ENCODE data around the gene SIRT4. TPM values are rescaled to one million over a fixed set of nuclear protein-coding genes. Genes with fewer than 3 reads are reported as not detected.

Gene SIRT4
- total and polyA plus RNA-seq, 2 of the 4 experiments (the other 2 are of a cell fraction): 0.87 to 2.0 TPM

- ATAC-seq (ENCODE audit: low read depth) (peak; percentile 2), DNase-seq (no peak)
- peak overlapping the region; percentile 7; the same call in 1 of the 2 replicates for H3K56ac ChIP-seq (ENCODE audit: extremely low read depth, insufficient read depth, low read length)
- in situ Hi-C loops (cut with MboI; ENCODE audit: low sequenced_read_pairs) (no loop called here), dilution Hi-C loops (cut with HindIII; ENCODE audit: low sequenced_read_pairs, unreplicated experiment) (no loop called here), intact Hi-C loops (cut with micrococcal nuclease) (no loop called here)
- no peaks in the 10 kb centered on the region for H3K27me3 ChIP-seq (ENCODE audit: control insufficient read depth, insufficient read depth, low read length)
- peak overlapping the region; percentile 54 for H3K14ac ChIP-seq (replicated peaks; ENCODE audit: low read depth, low read length)
- H3K9me3 ChIP-seq (ENCODE audit: control insufficient read depth, insufficient read depth, low read length): no peaks in the 10 kb centered on the region
- peak overlapping the region; percentile 98 for H3K9ac ChIP-seq (ENCODE audit: low read depth, low read length)
- peak overlapping the region in 1 of 2 experiments; percentile 20; a peak in 1 of 4 replicates for H4K8ac ChIP-seq (ENCODE audit: low read depth in 2 of 2, low read length in 2 of 2)
- no peak overlapping the region for H2AK9ac ChIP-seq (replicated peaks; ENCODE audit: low read depth, low read length, poor library complexity)
- H2BK15ac ChIP-seq (ENCODE audit: low read depth, low read length): no peak overlapping the region
- no peak overlapping the region for H2AK5ac ChIP-seq (ENCODE audit: low read depth, low read length)
- H4K91ac ChIP-seq (ENCODE audit: insufficient read depth, low read depth, low read length): no peak overlapping the region
- peaks cover 20% of the 10 kb centered on the region for H4K20me1 ChIP-seq (ENCODE audit: insufficient read depth, low read length)
- H3K4me1 ChIP-seq (ENCODE audit: control insufficient read depth, insufficient read depth, low read length): 0 out of 2 replicates have a peak, but pooled peaks cover 5% of the 10 kb centered on the region
- H2BK20ac ChIP-seq (ENCODE audit: low read depth, low read length): no peak overlapping the region; the same call in 1 of the 2 replicates
- H3K4me2 ChIP-seq (ENCODE audit: low read depth, low read length): peak overlapping the region; percentile 84
- no peaks in the 10 kb centered on the region for H3K36me3 ChIP-seq (ENCODE audit: control insufficient read depth, insufficient read depth, low read length)
- H3K23ac ChIP-seq (ENCODE audit: low read depth, low read length): peak overlapping the region; percentile 77
- H3K9me1 ChIP-seq (ENCODE audit: insufficient read depth, low read length): peaks cover 4% of the 10 kb centered on the region; the same call in 1 of the 2 replicates
- peak overlapping the region; percentile 93 for H3K27ac ChIP-seq (ENCODE audit: insufficient read depth, low read length)
- peak overlapping the region; percentile 91 for H2AFZ ChIP-seq (replicated peaks; ENCODE audit: low read length, poor library complexity)
- ChIA-PET POLR2A (ENCODE audit: unreplicated experiment) (interaction anchor here (0.5 to 3.2 kb wide), 11 partner anchors 10 to 293 kb away, joined by 3 to 45 read pairs (median 4); partner anchors contain the start of genes PXN, RPLP0 and SIRT4), CTCF (interaction anchor here (1.6 kb wide), 1 partner anchor 10 kb away, joined by 11 read pairs; the partner anchor contains the start of gene SIRT4)
- H2BK120ac ChIP-seq (ENCODE audit: low read depth, low read length): no peak overlapping the region
- TF ChIP-seq RFX5 (IDR thresholded peaks at IDR 0.05; ENCODE audit: low read depth, low read length) (no peak), RCOR1 (IDR thresholded peaks at IDR 0.05; ENCODE audit: insufficient replicate concordance, low read length) (no peak), CTCF (conservative IDR thresholded peaks at IDR 0.05; ENCODE audit: low read depth, low read length) (no peak), POLR2A (IDR thresholded peaks at IDR 0.05; ENCODE audit: low read depth, low read length) (no peak), CEBPB (IDR thresholded peaks at IDR 0.05; ENCODE audit: low read depth, low read length) (no peak), MXI1 (IDR thresholded peaks at IDR 0.05; ENCODE audit: borderline replicate concordance, low read depth, low read length) (0 out of 2 replicates have a peak, but pooled peaks have one; percentile 6), MAZ (IDR thresholded peaks at IDR 0.05; ENCODE audit: borderline replicate concordance, low read depth, low read length) (no peak)
- no peaks in the 10 kb centered on the region for H3K79me1 ChIP-seq (ENCODE audit: low read depth in 1 of 2, low read length in 2 of 2)
- no peak overlapping the region; the same call in 1 of the 2 replicates for H4K5ac ChIP-seq (ENCODE audit: low read depth, low read length)
- BruUV-seq (replicated peaks): no TSS peak
- H3K4ac ChIP-seq (ENCODE audit: low read depth, low read length): peak overlapping the region; percentile 61
- peak overlapping the region; percentile 100 for H2BK5ac ChIP-seq (ENCODE audit: low read depth, low read length, poor library complexity, severe bottlenecking)
- WGBS, 2 experiments (ENCODE audit: extremely low coverage in 2 of 2, insufficient read length in 1 of 2): 0% methylated on average over 12 of the region's 17 CpGs; no CpG with 5 or more reads in 1 of the 2 experiments
- peak overlapping the region; percentile 56 for H3K4me3 ChIP-seq (ENCODE audit: insufficient read depth, low read depth, low read length)
- H3K18ac ChIP-seq (ENCODE audit: low read depth, low read length): peak overlapping the region; percentile 10; the same call in 1 of the 2 replicates
Measured at GRCh38 chr12:120292411-120292660, 9.8 kb upstream of the SIRT4 start.
